ENCODE results near the gene SLC17A8.

Gene SLC17A8

DNA sequence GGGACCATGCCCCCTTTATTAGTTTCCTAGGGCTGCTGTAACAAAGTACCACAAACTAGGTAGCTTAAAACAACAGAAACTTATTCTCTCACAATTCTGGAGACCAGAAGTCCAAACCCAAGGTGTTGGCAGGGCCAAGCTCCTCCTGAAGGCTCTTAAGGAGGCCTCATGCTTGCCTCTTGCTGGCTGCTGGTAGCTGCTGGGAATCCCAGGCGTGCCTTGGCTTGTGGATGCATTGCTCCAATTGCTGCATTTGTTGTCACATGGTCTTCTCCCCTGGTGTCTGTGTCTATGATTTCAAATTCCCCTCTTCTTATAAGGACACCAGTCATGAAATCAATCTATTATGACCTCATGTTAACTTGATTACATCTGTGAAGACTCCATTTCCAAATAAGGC is 11.2 kb downstream of the SLC17A8 start:
- no peak overlapping the region for H3K4me3 ChIP-seq (ENCODE audit: low read depth, low read length)
- no peaks in the 10 kb centered on the region for H3K4me1 ChIP-seq (ENCODE audit: control insufficient read depth, insufficient read depth, low read length)
- POLR2A ChIA-PET = no interaction called here
- peaks cover 3% of the 10 kb centered on the region; the same call in 1 of the 2 replicates for H3K9me3 ChIP-seq (ENCODE audit: control insufficient read depth, insufficient read depth, low read depth, low read length)
- TF ChIP-seq RBAK (tag by site-specific recombination; IDR thresholded peaks at IDR 0.05) = no peak
- TF ChIP-seq ZNF404 (tag by site-specific recombination; IDR thresholded peaks at IDR 0.05) = no peak
- TF ChIP-seq, protein P1, sequence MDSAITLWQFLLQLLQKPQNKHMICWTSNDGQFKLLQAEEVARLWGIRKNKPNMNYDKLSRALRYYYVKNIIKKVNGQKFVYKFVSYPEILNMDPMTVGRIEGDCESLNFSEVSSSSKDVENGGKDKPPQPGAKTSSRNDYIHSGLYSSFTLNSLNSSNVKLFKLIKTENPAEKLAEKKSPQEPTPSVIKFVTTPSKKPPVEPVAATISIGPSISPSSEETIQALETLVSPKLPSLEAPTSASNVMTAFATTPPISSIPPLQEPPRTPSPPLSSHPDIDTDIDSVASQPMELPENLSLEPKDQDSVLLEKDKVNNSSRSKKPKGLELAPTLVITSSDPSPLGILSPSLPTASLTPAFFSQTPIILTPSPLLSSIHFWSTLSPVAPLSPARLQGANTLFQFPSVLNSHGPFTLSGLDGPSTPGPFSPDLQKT (IDR thresholded peaks at IDR 0.05; ENCODE audit: borderline replicate concordance, low read depth, low read length) = no peak
- TF ChIP-seq EGR2 (tag by site-specific recombination; IDR thresholded peaks at IDR 0.05; ENCODE audit: low read depth) = no peak
- TF ChIP-seq YY1 (tag by site-specific recombination; IDR thresholded peaks at IDR 0.05) = no peak
- TF ChIP-seq ZNF335 (tag by site-specific recombination; conservative IDR thresholded peaks at IDR 0.05) = no peak
- no peak for TF ChIP-seq ZNF529 (tag by site-specific recombination; IDR thresholded peaks at IDR 0.05; ENCODE audit: insufficient replicate concordance)
- TF ChIP-seq ZNF274 (IDR thresholded peaks at IDR 0.05; ENCODE audit: low read length) = no peak
- TF ChIP-seq ZNF274 (tag by site-specific recombination; IDR thresholded peaks at IDR 0.05; ENCODE audit: borderline replicate concordance) = no peak
- TF ChIP-seq ZFP69B (tag by site-specific recombination; IDR thresholded peaks at IDR 0.05) = no peak
- no peak for TF ChIP-seq SP3 (tag by site-specific recombination; IDR thresholded peaks at IDR 0.05)
- no peak for TF ChIP-seq ZNF16 (tag by site-specific recombination; IDR thresholded peaks at IDR 0.05; ENCODE audit: low read depth)
- no peak for TF ChIP-seq ZNF302 (tag by site-specific recombination; IDR thresholded peaks at IDR 0.05; ENCODE audit: low read depth)
- no peak for TF ChIP-seq ZNF214 (tag by site-specific recombination; IDR thresholded peaks at IDR 0.05; ENCODE audit: borderline replicate concordance)
- no peak for TF ChIP-seq ZSCAN23 (tag by site-specific recombination; IDR thresholded peaks at IDR 0.05)
- TF ChIP-seq ZNF423 (tag by site-specific recombination; IDR thresholded peaks at IDR 0.05) = no peak
- TF ChIP-seq, protein P2, sequence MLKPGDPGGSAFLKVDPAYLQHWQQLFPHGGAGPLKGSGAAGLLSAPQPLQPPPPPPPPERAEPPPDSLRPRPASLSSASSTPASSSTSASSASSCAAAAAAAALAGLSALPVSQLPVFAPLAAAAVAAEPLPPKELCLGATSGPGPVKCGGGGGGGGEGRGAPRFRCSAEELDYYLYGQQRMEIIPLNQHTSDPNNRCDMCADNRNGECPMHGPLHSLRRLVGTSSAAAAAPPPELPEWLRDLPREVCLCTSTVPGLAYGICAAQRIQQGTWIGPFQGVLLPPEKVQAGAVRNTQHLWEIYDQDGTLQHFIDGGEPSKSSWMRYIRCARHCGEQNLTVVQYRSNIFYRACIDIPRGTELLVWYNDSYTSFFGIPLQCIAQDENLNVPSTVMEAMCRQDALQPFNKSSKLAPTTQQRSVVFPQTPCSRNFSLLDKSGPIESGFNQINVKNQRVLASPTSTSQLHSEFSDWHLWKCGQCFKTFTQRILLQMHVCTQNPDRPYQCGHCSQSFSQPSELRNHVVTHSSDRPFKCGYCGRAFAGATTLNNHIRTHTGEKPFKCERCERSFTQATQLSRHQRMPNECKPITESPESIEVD (tag by site-specific recombination; IDR thresholded peaks at IDR 0.05) = no peak
- TF ChIP-seq ZNF140 (tag by site-specific recombination; IDR thresholded peaks at IDR 0.05) = no peak
- TF ChIP-seq ZNF26 (tag by site-specific recombination; IDR thresholded peaks at IDR 0.05) = no peak
- no peaks in the 10 kb centered on the region for H3K36me3 ChIP-seq (ENCODE audit: control insufficient read depth in 2 of 2, insufficient read depth in 1 of 2, low read length in 2 of 2)
- CTCF ChIA-PET = no interaction called here
- no peak overlapping the region for H3K27ac ChIP-seq (ENCODE audit: extremely low read depth, low read depth, low read length)

DNA sequence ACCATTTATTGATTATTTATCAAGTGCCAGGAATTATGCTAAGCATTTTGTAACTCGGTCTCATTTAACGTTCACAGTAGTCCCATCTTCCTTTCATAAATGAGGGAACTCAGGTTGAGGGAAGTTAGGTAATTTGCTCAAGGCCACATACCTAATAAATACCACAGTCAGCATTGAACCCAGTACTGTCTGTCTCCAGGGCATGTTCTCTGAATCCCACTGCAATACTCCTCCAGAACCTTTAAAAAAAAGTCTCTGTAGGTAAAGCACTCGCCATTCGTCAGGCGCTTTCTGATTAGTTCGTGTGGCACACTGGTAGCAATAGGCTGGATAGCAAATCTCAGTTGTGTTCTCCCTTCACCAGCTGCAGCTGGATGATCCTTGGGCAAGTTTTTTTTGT is 14.3 kb downstream of the SLC17A8 start:
- TF ChIP-seq ZNF585B (tag by site-specific recombination; IDR thresholded peaks at IDR 0.05) (no peak), ZSCAN18 (tag by site-specific recombination; IDR thresholded peaks at IDR 0.05) (no peak), ZNF549 (tag by site-specific recombination; IDR thresholded peaks at IDR 0.05) (no peak), OVOL3 (tag by site-specific recombination; IDR thresholded peaks at IDR 0.05) (no peak), GLIS2 (tag by site-specific recombination; IDR thresholded peaks at IDR 0.05) (no peak)
- POLR2A ChIA-PET = no interaction called here
- CTCF ChIA-PET = interaction anchor here (1.5 kb wide), 1 partner anchor 33 kb away, joined by 4 read pairs; no protein-coding TSS in a partner anchor
- no peaks in the 10 kb centered on the region for H3K4me1 ChIP-seq (ENCODE audit: control insufficient read depth, insufficient read depth, low read length)
- no peak overlapping the region for H3K4me3 ChIP-seq (ENCODE audit: low read depth, low read length)
- H3K9me3 ChIP-seq (ENCODE audit: control insufficient read depth, insufficient read depth, low read depth, low read length) = peaks cover 3% of the 10 kb centered on the region; the same call in 1 of the 2 replicates
- no peak overlapping the region for H3K27ac ChIP-seq (ENCODE audit: extremely low read depth, low read depth, low read length)
- H3K36me3 ChIP-seq (ENCODE audit: control insufficient read depth in 2 of 2, insufficient read depth in 1 of 2, low read length in 2 of 2) = no peaks in the 10 kb centered on the region
